T-helper 17 cell (primary cell): ENCODE results near the gene OPRD1. TPM values are rescaled to one million over a fixed set of nuclear protein-coding genes. Genes with fewer than 3 reads are reported as not detected.
A peak's percentile ranks its signal among the peaks of the same experiment; 100 is the strongest.
"Not testable (repeated sequence)": the region's sequence is repeated elsewhere in the genome, so short reads cannot be mapped to it uniquely, and the experiment has no call there.

ENCODE experiments used
- ATAC-seq: fragments of 150-1000 bp; cut with Tn5 transposase; 2 replicates; pipeline ENCODE4 v1.10.0; 2021; ENCODE audit warnings: mild to moderate bottlenecking, moderate library complexity
- DNase-seq, 3 donors: peaks; one replicate each; pipeline versions ENCODE4 v3.0.0 to v3.0.0-alpha.2; 2020 to 2021
- H3K9me3 ChIP-seq: one replicate; pipeline ENCODE4 v1.7.0; 2013; ENCODE audit warnings: low read length, mild to moderate bottlenecking; ENCODE audit not compliant: control insufficient read depth, poor library complexity, severe bottlenecking
- H3K27ac Mint-ChIP-seq: one replicate; pipeline ENCODE4 v1.8.0; 2022; ENCODE audit warnings: mild to moderate bottlenecking, moderate library complexity, mixed read lengths
- H3K27me3 Mint-ChIP-seq: one replicate; pipeline ENCODE4 v1.8.0; 2022; ENCODE audit warnings: mixed read lengths
- H3K36me3 Mint-ChIP-seq: one replicate; pipeline ENCODE4 v1.8.0; 2022; ENCODE audit warnings: low read depth, mixed read lengths
- H3K4me1 Mint-ChIP-seq: one replicate; pipeline ENCODE4 v1.8.0; 2022; ENCODE audit warnings: mild to moderate bottlenecking, mixed read lengths
- H3K4me3 Mint-ChIP-seq: one replicate; pipeline ENCODE4 v1.8.0; 2022; ENCODE audit warnings: mild to moderate bottlenecking, moderate library complexity, mixed read lengths
- total RNA-seq, 4 donors: library from RNA in 2 of 4; stranded (reverse) in 2 of 4; gene quantifications; one replicate each; pipeline ENCODE4 v1.2.3 and lab custom pipeline; 2022 to 2026

OPRD1 gene
- total RNA-seq, 2 donors from 2014 or later = not detected

DNA sequence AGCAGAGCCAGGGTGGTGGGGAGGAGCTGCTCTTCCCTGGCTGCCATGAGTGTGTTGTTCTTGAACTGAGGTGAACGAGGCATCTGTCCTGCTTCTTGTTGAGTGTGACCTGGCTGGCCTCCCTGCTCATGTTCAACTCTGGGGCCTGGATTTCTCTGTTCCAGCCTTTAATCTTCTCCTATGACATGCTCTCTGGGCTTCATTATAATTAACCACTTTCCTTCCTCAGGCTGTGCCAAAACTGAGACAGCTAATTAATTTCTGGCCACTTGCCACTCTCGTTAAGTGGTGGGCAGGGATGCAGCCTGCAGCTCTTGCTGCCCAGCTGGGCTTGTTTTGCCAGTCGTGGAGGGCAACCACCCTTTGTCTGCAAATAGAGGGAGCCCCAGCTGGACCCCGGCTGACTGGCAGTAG lies 23.3 kb downstream of the OPRD1 start:
- Mint-ChIP-seq H3K27ac (peak overlapping the region; percentile 2), H3K36me3 (peaks cover 6% of the 10 kb centered on the region)
- ATAC-seq = no peak

DNA sequence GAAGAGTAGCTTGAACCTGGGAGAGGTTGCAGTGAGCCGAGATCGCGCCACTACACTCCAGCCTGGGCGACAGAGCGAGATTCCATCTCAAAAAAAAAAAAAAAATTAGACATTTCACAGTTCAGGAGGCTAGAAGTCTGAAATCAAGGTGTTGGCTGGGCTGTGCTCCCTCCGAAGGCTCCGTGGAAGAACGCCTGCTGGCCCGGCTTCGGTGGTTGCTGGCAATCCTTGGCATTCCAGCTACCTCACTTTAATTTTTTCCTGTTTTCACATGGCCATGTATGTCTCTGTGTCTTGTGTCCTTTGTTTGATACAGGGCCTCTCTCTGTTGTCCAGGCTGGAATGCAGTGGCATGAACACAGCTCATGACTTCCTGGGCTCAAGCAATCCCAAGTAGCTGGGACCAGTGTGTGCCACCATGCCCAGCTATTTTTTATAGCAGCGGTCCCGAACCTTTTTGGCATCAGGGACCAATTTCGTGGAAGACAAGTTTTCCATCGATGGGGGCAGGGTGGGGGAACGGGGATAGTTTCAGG lies 24.5 kb downstream of the OPRD1 start:
- peaks cover 3% of the 10 kb centered on the region for H3K36me3 Mint-ChIP-seq
- H3K27me3 Mint-ChIP-seq = peaks cover 34% of the 10 kb centered on the region
- H3K27ac Mint-ChIP-seq = no peak overlapping the region
- ATAC-seq (no peak), DNase-seq (no peak)
- no peak overlapping the region for H3K4me3 Mint-ChIP-seq
- no peaks in the 10 kb centered on the region for H3K9me3 ChIP-seq
- H3K4me1 Mint-ChIP-seq = peaks cover 2% of the 10 kb centered on the region

More for the DNA sequence above, 23.3 kb downstream of the OPRD1 start:
- DNase-seq = no peak
- Mint-ChIP-seq H3K4me3 (no peak overlapping the region), H3K27me3 (peaks cover 38% of the 10 kb centered on the region), H3K4me1 (peaks cover 2% of the 10 kb centered on the region)
- H3K9me3 ChIP-seq = no peaks in the 10 kb centered on the region

DNA sequence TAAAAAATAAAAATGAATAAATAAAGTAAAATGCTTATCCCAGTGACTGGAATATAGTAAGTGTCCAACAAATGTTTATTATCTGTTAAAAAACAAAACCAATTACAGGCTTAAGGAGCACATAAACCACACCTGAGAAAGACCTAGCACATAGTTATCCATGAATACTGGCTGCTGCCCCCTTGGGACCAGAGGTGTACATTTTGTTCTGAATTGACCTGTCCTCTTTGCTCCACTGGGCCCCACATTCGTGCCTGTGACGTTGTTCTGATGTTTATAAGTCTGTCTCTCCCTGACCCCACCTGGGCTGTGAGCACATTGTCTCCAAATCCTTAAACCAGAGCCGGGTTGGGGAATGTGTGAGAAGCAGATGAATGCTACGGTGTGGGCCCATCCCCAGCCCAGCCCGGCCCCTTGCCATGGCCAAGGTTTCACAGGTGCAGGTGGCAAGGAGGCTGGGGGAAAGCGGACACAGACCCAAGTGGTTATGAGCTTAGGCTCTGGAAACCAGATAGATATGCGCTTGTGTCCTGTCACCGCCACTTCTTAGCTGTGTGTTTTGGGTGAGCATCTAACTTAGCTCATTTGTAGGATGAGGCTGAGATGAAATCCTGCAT lies 29.1 kb downstream of the OPRD1 start:
- Mint-ChIP-seq H3K36me3 (peaks cover 3% of the 10 kb centered on the region), H3K27me3 (peaks cover 35% of the 10 kb centered on the region), H3K27ac (no peak overlapping the region), H3K4me3 (no peak overlapping the region), H3K4me1 (peaks cover 3% of the 10 kb centered on the region)
- DNase-seq (no peak), ATAC-seq (no peak)
- H3K9me3 ChIP-seq = no peaks in the 10 kb centered on the region

DNA sequence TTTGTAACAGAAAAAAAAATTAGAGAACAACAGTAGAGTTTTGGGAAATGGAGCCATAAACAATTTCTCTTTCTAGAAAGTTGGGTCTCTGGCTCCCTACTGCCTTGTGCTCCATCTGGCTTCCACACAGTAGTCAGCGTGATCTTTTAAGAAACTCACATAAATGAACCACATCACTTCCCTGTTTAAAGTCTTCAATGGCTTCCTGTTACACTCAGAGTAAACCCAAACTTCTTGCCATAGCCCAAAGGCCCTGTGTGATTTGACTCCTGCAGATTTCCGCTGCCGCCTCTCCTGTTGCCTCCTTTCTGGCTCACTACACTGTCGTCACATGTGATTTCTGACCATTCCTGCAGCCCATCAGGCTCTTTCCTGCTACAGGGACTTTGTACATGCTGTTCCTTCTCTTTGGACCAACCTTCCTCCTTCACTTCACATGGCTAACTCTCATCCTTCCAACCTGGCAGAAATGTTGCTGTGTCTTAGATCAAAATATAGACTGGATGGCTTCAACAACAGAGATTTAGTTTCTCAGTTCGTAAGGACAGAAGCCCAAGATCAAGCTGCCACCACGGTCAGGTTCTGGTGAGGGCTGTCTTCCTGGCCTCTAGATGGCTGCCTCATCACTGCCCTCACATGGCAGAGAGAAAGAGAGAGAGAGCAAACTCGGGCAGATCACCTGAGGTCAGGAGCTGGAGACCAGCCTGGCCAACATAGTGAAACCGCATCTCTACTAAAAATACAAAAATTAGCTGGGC lies 34.0 kb downstream of the OPRD1 start:
- ATAC-seq = no peak
- H3K4me1 Mint-ChIP-seq = peaks cover 5% of the 10 kb centered on the region
- peak overlapping the region; percentile 10 for H3K27ac Mint-ChIP-seq
- H3K36me3 Mint-ChIP-seq = no peaks in the 10 kb centered on the region
- no peak overlapping the region for H3K4me3 Mint-ChIP-seq
- peaks cover 19% of the 10 kb centered on the region for H3K27me3 Mint-ChIP-seq
- H3K9me3 ChIP-seq = no peaks in the 10 kb centered on the region
- DNase-seq = no peak

DNA sequence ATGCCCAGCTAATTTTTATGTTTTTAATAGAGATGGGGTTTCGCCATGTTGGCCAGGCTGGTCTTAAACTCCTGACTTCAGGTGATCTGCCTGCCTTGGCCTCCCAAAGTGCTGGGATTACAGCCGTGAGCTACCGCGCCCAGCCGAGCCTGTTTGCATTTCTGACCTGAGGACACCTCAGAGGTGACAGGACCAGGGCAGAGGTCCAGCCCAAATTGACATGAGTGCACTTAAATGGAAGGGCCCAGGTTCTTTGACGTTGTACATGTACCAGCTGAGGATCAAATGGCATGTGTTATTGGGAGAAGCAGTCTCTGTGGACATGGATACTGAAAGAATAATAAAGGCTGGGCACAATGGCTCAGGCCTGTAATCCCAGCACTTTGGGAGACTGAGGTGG lies 35.2 kb downstream of the OPRD1 start:
- H3K36me3 Mint-ChIP-seq, DNase-seq, H3K27ac Mint-ChIP-seq, H3K4me1 Mint-ChIP-seq, ATAC-seq, H3K4me3 Mint-ChIP-seq, H3K9me3 ChIP-seq: not testable (repeated sequence)
- H3K27me3 Mint-ChIP-seq = peaks cover 25% of the 10 kb centered on the region

DNA sequence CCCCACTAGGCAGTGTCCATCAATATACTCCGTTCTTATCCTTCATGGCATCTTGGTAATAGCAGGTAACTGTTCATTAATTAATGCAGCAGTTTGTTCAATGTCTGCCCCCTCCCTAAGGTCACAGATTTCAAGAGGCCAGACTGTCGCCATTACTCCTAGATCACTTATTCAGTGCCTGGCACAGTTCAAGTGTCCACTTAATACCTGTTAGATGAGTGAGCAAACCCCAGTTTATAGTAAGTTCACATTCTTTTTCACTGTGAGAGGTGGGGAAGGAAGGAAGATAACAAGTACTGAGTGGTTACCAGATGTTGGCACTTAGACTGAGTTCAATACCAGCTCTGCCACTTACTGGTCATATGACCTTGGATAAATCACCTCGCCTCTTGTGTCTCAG lies 36.4 kb downstream of the OPRD1 start:
- Mint-ChIP-seq H3K27me3 (peaks cover 26% of the 10 kb centered on the region), H3K4me1 (peaks cover 7% of the 10 kb centered on the region), H3K4me3 (no peak overlapping the region), H3K27ac (no peak overlapping the region), H3K36me3 (no peaks in the 10 kb centered on the region)
- ATAC-seq (no peak), DNase-seq (no peak)
- H3K9me3 ChIP-seq = no peaks in the 10 kb centered on the region

DNA sequence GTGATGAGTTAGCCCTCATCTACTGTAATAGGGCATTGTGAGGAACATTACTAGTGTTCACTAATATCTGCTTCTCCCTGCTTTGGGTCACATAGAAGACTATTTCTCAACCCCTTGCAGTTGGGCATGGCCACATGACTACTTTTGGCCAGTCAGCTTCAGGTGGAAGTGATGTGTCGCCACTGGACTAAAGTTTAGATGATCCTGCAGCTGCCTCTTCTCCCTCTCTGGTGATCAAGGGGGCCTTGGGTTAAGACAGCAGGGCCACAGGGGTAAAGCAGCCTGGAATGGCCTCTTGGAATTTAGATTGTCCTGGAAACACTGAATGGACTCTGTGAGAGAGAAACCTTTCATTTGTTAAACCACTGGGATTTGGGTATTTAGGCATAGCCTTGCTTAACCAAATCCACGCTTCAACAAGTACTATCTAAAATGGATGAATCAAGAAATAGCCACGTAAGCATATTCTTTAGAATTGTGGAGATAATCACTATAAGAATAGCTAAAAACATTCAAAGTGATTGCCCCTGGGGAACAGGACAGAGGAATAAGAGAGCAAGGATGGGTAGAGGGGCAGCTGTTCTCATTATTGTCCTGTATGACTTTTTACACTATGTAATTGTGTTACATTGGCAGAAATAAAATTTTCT lies 41.2 kb downstream of the OPRD1 start:
- H3K9me3 ChIP-seq = no peaks in the 10 kb centered on the region
- Mint-ChIP-seq H3K4me1 (peaks cover 6% of the 10 kb centered on the region), H3K27ac (no peak overlapping the region), H3K4me3 (no peak overlapping the region), H3K36me3 (peaks cover 4% of the 10 kb centered on the region), H3K27me3 (peaks cover 44% of the 10 kb centered on the region)
- ATAC-seq (no peak), DNase-seq (no peak)

DNA sequence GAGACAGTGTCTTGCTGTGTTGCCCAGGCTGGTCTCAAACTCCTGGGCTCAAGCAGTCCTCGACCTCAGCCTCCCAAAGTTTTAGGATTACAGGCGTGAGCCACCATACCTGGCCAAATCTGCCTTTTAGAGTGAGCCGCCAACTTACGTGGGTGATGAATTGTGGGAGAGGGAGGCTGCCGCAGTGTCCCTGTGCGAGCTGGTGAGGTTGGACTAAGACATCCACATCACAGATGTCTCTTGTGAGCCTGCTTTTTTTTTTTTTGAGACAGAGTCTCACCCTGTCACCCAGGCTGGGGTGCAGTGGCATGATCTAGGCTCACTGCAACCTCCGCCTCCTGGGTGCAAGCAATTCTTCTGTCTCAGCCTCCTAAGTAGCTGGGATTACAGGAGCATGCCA lies 42.4 kb downstream of the OPRD1 start:
- not testable (repeated sequence) for H3K4me1 Mint-ChIP-seq, H3K4me3 Mint-ChIP-seq, H3K9me3 ChIP-seq, ATAC-seq, H3K36me3 Mint-ChIP-seq, DNase-seq
- Mint-ChIP-seq H3K27me3 (peaks cover 43% of the 10 kb centered on the region), H3K27ac (peak overlapping the region; percentile 45)

DNA sequence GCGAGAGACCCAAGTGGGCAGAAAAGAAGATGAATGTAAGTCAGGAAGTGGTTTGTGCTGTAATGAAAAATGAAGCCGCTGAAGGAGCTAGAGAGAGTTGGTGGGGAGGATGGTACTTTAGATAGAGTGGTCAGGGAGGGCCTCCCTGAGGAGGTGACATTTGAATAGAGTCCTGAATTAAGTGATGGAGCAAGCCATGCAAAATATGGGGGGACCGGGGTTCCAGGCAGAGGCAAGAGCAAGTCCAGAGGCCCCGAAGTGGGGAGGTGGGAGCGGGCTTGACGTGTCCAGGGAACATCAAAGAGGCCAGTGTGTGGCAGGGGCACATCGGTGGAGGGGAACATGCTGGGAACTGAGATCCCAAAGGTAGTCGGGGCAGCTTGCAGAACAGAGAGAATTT lies 43.1 kb downstream of the OPRD1 start:
- no peaks in the 10 kb centered on the region for H3K9me3 ChIP-seq
- DNase-seq (no peak), ATAC-seq (no peak)
- peaks cover 6% of the 10 kb centered on the region for H3K4me1 Mint-ChIP-seq
- H3K27me3 Mint-ChIP-seq = peaks cover 48% of the 10 kb centered on the region
- peak overlapping the region; percentile 45 for H3K27ac Mint-ChIP-seq
- H3K4me3 Mint-ChIP-seq = no peak overlapping the region
- peaks cover 6% of the 10 kb centered on the region for H3K36me3 Mint-ChIP-seq

DNA sequence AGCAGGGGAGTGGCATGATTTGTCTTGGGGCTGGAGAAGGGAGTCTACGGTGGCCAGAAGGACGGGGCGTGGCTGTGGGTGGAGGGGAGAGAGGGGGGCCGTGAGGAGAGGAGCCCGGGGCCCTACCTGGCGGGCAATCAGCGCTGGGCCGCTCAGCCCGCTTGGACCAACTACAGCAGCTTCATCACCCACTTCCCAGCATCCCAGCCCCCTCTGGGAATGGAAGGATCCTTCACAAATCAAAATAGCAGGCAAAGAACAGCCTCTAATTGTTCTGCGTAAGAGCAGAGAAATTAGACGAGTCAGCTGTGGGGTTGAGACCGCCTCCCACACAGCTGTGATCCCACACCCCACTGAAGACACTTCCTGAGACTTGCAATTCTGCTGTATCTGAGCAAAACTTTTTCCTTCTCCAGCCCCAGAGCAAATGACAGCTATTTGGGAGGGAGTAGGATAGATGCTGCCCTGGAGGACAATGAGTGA lies 43.5 kb downstream of the OPRD1 start:
- H3K4me1 Mint-ChIP-seq = peaks cover 6% of the 10 kb centered on the region
- H3K27ac Mint-ChIP-seq = peak overlapping the region; percentile 45
- H3K36me3 Mint-ChIP-seq = peaks cover 6% of the 10 kb centered on the region
- peaks cover 47% of the 10 kb centered on the region for H3K27me3 Mint-ChIP-seq
- no peak overlapping the region for H3K4me3 Mint-ChIP-seq
- no peaks in the 10 kb centered on the region for H3K9me3 ChIP-seq
- ATAC-seq (no peak), DNase-seq (no peak)

DNA sequence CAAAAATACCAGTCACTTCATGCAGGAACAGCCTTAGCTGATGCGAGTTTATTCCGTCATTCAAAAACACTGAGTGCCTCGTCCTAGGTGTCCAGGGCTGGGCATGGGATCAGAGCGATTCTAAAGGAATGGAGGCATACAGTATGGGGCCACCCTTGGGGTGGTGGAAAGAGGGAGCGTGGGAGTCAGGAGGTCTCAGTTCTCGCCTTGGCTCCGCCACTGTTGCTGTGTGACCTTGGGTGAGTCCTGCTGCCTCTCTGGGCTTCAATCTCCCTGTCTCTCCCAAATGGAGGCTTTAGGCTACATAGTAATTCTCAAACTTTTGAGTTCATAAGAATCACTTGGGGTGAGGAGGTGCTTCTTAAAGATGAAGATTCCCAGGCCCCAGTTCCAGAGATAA lies 44.0 kb downstream of the OPRD1 start:
- Mint-ChIP-seq H3K36me3 (peaks cover 6% of the 10 kb centered on the region), H3K27ac (no peak overlapping the region), H3K4me1 (peaks cover 6% of the 10 kb centered on the region), H3K27me3 (peaks cover 43% of the 10 kb centered on the region), H3K4me3 (no peak overlapping the region)
- no peak for ATAC-seq
- DNase-seq = no peak
- no peaks in the 10 kb centered on the region for H3K9me3 ChIP-seq

DNA sequence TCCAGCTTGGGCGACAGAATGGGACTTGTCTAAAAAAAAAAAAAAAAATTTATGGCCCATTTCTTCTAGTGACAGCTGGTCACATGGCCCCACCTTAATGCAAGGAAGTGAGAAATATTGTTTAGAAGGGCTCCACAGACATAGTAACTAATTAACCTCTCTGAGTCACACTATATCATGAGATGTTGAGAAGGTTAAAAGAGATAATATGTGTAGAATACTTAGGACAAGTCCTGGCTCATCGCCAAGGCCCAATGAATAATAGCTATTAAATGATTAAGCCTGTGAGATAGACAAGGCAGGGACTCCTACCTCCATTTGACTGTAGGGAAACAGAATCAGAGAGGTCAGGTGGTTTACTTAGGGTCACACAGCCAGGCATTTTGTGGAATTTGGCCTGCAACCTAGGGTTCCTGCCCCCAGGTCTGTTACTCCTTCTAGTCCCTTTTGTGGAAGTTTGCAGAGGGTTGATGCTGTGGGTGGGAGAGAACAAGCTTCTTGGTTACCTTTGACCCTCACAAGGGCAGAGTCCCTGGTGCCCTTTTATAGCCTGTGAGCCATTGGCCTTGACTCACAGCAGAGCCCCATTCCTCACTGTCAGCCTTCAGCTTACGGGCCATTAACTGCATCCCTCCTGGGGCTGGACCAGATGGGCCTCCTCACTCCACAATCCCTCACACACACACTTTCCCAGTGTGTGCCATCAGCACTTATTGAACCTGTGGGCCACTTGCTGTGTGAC lies 48.5 kb downstream of the OPRD1 start:
- ATAC-seq (no peak), DNase-seq (no peak)
- Mint-ChIP-seq H3K27me3 (peaks cover 22% of the 10 kb centered on the region), H3K4me1 (no peaks in the 10 kb centered on the region), H3K27ac (no peak overlapping the region), H3K4me3 (no peak overlapping the region), H3K36me3 (peaks cover 2% of the 10 kb centered on the region)
- no peaks in the 10 kb centered on the region for H3K9me3 ChIP-seq
